DND-41 (cell line): ENCODE data around the gene PPP1R14D.

Source experiments
- CTCF ChIP-seq: IDR thresholded peaks from 2 replicates; pipeline ENCODE4 v1.5.1; 2012; ENCODE audit warnings: borderline replicate concordance, low read length, moderate library complexity, mild to moderate bottlenecking; ENCODE audit not compliant: poor library complexity, severe bottlenecking; ENCODE audit errors: extremely low read depth
- EZH2 ChIP-seq: IDR thresholded peaks from 3 replicates; pipeline ENCODE4 v1.6.1; 2012; ENCODE audit warnings: borderline replicate concordance, low read depth, mild to moderate bottlenecking, moderate library complexity, low read length, inconsistent platforms; ENCODE audit not compliant: severe bottlenecking

GRCh38 chr15:40871749-40872617, 43.5 kb upstream of the PPP1R14D start:
- no peak for TF ChIP-seq CTCF
- no peak for TF ChIP-seq EZH2
